ENCODE measurements around the gene NTN5. TPM values are rescaled to one million over a fixed set of nuclear protein-coding genes. Genes with fewer than 3 reads are reported as not detected.
A peak's percentile ranks its signal among the peaks of the same experiment; 100 is the strongest.
"Not testable (repeated sequence)": the region's sequence is repeated elsewhere in the genome, so short reads cannot be mapped to it uniquely, and the experiment has no call there.

NTN5 gene
- total RNA-seq, 1 experiment from 2014 or later = not detected

GRCh38 chr19:48698046-48698445 is 25.2 kb upstream of the NTN5 start:
- DNase-seq (ENCODE audit: low spot score) = peak; percentile 82

DNA sequence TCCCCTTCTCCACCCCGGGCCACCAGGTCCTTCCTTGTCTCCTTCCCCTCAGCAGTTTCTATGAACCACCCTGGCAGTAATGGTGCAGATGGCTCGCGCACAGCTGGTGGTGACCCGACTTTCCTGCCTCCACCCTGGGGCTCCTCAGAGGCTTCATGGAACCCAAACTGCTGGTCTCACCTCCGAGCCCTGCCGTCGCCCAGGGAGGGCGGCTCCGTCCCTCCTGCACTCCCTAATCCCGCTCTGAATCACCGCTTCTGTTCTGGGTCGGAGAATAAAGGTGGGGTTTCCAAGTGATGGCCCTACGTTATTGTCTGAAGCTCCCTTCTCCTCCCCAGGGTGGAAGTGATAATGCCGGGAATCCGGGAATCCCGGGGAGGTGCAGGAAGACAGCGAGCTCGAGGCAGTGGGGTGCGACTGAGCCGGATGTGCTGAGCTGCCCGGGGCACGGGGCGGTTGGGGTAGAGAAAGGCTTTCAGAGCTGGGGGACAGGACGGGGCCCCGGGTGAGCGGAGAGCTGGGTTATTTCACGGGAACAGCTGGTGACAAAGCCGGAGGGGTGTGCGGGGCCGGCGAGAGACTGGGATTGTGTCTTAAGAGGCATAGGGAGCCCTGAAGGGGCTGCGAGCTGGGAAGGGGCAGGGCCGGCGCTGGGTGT is 23.7 kb upstream of the NTN5 start:
- no peak for DNase-seq (ENCODE audit: low spot score)

DNA sequence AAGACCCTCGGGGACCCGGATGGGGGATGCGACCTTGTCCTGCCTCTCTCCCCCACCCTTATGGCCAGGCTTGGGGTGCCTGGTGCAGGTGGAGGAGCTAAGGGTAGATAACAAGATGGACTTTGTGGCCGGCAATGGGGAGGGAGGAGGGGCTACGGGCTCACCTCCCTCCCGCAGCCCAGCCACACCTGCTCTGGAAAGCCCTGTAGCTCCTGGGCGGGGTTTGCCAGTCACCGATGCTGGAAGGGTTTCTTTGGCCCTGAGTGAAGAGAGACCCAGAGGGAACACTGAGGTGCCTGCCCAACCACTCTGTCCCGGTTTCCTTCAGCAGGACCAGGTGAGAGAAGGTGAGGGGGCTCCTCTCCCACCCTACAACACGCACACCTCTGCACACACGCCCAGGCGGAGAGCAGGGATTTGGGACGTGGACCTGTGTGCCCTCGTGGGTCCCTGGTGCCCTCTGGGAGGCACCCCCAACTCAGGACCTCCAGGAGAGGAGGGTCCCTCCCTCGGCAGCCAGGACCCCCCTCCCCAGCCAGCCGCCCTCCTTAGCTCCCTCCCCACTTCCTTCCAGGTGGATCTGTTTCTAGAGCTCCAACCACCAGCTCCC is 23.0 kb upstream of the NTN5 start, which contains the start of gene FUT2:
TSS of gene FUT2 (plus strand) at position 229 of the 610 bp plus-strand sequence. CDS start 6,986 bp downstream, outside the sequence.
- DNase-seq (ENCODE audit: low spot score) = no peak

DNA sequence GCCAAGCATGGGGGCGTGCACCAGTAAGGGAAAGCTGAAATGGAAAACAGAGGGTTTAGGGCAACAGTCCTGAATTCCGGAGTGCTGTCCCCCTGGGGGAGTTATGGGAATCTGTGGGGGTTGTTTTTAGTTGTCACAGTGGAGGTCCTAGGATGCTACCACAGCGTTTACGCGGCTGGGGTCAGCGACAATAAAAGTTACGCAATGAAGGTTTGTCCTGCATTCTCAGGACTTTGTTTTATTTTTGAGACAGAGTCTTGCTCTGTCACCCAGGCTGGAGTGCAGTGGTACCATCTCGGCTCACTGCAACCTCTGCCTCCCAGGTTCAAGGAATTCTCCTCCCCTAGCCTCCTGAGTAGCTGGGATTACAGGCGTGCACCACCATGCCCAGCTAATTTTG is 20.8 kb upstream of the NTN5 start:
- not testable (repeated sequence) for DNase-seq (ENCODE audit: low spot score)

- no peak for DNase-seq (ENCODE audit: low spot score)
These were observed 16.6 kb upstream of the NTN5 start for GRCh38 chr19:48689449-48689848.

- no peak for DNase-seq (ENCODE audit: low spot score)
These were observed 15.0 kb upstream of the NTN5 start for GRCh38 chr19:48687776-48688175.

- not testable (repeated sequence) for DNase-seq (ENCODE audit: low spot score)
These were observed 13.8 kb upstream of the NTN5 start for GRCh38 chr19:48686637-48687036.

GRCh38 chr19:48686088-48686487 is 13.3 kb upstream of the NTN5 start:
- DNase-seq (ENCODE audit: low spot score) = no peak

GRCh38 chr19:48685583-48685982 is 12.8 kb upstream of the NTN5 start:
- DNase-seq (ENCODE audit: low spot score) = peak; percentile 57

DNA sequence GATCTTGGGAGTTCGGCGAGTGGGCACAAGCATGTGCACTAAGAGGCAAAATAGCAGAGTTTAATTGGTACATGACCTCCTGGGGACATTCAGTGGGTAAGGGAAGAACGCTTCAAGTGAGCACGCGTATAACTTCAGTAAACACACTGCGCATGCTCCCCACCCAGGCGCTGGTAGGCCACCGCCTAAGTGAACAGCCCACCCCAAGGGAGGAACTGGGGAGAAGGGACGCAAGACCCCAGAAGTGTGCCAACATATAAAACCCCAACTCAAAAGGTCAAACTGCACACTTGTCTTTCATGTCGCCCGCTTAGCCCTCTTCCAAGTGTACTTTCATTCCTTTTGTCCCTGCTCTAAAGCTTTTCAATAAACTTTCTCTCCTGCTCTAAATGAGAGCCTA is 10.5 kb upstream of the NTN5 start:
- no peak for DNase-seq (ENCODE audit: low spot score)

DNA sequence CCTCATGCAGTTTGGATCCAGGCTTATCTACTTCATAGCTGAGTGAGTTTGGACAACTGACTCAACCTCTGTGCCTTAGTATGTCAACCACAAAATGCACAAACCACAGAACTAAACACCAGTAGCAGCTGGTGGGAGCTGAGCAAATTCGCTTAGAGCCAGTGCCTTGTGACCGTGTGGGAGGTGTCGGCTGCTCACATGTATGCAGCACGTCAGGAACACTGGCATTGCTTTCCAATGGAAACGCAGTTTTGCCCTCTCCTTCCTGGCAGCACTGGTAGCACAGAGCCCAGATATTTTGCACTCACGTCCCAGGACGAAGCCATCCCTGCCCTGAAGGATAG is 8.3 kb upstream of the NTN5 start:
- peak; percentile 80 for DNase-seq (ENCODE audit: low spot score)

DNA sequence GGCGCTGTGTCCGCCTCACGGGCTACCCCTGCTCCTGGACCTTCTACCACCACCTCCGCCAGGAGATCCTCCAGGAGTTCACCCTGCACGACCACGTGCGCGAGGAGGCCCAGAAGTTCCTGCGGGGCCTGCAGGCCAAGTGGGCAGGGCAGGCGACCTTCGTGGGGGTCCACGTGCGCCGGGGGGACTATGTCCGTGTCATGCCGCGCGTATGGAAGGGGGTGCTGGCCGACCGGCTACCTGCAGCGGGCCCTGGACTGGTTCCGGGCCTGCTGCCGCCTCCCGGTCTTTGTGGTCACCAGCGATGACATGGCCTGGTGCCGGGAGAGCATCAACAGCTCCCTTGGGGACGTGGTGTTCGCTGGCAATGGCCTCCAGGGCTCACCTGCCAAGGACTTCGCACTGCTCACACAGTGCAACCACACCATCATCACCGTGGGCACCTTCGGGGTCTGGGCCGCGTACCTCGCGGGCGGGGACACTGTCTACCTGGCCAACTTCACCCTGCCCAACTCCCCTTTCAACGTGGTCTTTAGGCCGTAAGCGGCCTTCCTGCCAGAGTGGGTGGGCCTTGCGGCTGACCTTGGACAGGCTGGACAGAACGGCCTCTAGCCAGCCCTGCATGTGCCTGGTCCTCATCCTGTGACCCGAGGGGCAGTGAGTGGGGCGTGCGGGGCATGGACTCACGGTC is 7.8 kb upstream of the NTN5 start:
- DNase-seq (ENCODE audit: low spot score) = no peak

DNA sequence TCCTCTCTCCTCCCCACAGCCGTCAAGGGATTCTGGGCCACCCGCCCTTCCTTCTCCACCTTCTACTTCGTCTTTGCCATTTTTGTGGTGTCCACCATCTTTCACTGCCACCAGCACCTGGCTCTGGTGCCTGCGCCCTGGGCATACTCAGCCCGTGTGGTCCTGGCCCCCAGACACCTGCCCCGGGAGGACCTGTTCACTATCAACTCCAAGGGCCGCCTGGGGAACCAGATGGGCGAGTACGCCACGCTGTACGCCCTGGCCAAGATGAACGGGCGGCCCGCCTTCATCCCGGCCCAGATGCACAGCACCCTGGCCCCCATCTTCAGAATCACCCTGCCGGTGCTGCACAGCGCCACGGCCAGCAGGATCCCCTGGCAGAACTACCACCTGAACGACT is 7.2 kb upstream of the NTN5 start:
- not testable (repeated sequence) for DNase-seq (ENCODE audit: low spot score)

DNA sequence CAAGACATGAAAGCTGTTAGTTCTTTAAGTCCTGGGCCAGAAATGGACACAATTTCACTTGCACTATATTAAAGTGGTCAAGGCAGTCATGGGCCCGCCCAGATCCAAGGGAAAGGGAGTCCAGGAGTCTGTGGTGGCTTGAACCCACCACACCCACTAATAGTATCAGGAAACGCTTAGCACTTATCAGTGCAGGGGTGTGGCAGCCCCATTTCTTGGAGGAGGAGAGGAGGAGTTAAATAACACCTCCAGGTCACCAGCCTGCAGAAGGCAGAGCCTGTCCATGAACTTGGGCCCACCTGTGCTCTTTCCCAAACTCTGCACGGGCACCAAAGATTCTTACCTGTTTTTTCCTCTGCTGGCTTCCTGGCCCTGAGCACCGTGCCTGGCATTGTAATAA is 5.4 kb upstream of the NTN5 start:
- DNase-seq (ENCODE audit: low spot score) = no peak

DNA sequence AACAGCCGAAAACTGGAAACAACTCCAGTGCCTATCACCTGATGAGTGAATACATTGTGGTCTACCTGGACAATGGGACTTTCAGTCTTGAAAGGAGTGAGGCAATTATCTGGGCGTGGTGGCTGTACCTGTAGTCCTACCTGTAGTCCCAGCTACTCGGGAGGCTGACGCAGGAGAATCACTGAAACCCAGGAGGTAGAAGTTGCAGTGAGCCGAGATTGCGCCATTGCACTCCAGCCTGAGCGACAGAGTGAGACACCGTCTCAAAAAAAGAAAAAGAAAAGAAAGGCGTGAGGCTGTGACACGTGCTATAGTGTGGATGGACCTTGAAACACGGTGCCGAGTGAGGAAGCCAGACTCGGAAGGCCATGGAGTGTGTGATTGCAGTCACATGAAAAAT is 4.1 kb upstream of the NTN5 start:
- DNase-seq (ENCODE audit: low spot score) = no peak

DNA sequence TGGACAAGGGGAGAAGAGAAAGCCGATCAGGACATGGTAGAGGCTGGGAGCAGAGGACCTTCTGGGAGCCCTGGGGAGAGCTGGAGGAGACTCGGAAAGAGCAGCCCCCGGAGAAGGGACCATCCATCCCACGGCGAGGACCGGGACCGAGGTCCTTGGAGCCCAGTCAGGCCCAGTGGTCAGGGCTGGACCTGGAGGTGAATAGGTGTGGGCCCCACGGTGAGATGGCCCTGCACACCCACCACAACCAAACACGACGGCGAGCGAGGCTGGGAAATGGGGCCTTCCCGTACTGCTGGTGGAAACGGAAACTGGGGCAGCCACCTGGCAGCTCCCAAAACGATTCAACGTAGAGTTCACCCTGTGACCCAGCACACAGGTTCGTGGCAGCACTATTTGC is 3.7 kb upstream of the NTN5 start:
- DNase-seq (ENCODE audit: low spot score) = no peak

- DNase-seq (ENCODE audit: low spot score) = peak; percentile 53
These were observed 2.4 kb upstream of the NTN5 start for GRCh38 chr19:48674921-48675824.

DNA sequence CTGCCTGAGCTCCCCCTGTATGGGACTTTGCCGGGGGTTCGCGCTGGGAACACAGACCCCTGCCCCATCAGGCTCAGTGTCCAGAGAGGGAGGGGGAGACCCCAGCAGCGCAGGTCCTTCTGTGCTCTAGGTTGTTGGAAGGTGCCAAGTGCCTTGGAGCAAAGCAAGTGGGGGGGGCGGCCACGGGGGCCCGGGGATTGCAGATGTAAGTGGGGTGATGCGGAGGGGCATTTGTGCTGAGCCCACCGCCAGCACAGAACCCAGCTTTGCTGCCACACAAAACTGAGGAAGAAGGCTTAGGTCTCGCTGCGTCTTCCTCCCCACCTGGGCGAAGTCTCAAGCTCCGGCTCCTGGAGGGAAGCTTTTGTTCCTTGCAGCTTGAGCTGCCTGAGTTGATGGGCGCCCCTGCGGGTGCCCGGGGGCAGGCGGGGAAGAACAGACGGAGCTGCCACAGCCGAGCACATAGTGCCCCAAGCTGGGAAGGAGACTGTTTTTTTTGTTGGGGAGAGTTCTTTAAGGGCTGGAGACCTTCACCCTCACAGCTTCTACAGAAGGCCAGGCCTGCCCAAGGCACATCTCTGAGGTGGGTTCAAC is 1.5 kb upstream of the NTN5 start:
- DNase-seq (ENCODE audit: low spot score) = no peak

DNA sequence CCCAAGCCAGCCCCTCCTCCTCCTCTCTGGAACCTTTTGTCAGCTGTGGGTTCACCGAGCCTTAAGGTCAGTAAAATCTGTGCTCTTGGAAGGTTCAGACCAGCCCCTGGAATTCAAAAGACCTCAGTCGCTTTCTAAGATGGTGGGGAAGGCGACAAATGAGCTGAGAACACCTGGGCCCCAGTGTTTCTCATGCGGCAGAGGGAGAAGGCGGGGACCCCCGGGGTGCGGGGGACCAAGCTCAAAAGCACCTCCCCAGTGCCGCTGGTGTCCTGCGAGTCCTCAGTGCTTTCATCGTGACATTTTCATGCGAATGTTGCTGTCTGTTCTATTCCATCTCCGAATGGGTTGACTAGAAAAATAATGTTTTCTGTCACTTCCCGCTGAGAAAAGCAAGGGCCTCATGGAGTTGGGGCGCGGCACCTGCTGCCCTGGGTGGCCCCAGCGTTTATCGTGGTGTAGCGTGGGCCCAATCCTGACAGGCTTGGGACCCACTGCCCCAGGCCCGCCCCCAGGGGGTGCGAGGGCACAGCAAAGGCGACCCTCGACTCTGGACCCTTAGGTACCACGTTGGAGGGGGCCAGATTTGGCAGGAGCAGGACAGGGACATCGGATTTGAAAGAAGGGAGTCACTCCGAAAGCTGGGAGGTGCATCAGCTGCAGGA is 751 bp upstream of the NTN5 start:
- DNase-seq (ENCODE audit: low spot score) = no peak

GRCh38 chr19:48671446-48671995 is 1.3 kb downstream of the NTN5 start:
- no peak for DNase-seq (ENCODE audit: low spot score)
